Heart right ventricle (tissue), 16 donors: ENCODE results near the gene SLC10A3. TPM values are rescaled to one million over a fixed set of nuclear protein-coding genes. Genes with fewer than 3 reads are reported as not detected.

ENCODE experiments used
- ATAC-seq, 8 donors: fragments of 200-7000 bp; cut with Tn5 transposase; one replicate each; pipeline ENCODE4 v1.9.1; 2020; ENCODE audit warnings: mild to moderate bottlenecking in 8 of 8, moderate library complexity in 8 of 8, moderate number of reproducible peaks in 1 of 8
- DNase-seq, 2 donors: peaks; one replicate each; pipeline ENCODE4 v3.0.0-alpha.2; 2020
- H3K27ac ChIP-seq, 10 donors: fragments of 200-600 bp; sonication (generic) in 2 of 10; one replicate each; pipeline versions ENCODE4 v1.5.0 to v1.8.0; 2020 to 2022; ENCODE audit warnings: mild to moderate bottlenecking in 3 of 10
- H3K27me3 ChIP-seq, 7 donors: fragments of 200-600 bp; one replicate each; pipeline ENCODE4 v1.8.0; 2021 to 2022; ENCODE audit warnings: mild to moderate bottlenecking in 2 of 7
- H3K36me3 ChIP-seq, 9 donors: fragments of 200-600 bp; sonication (generic) in 1 of 9; one replicate each; pipeline versions ENCODE4 v1.5.0 to v1.8.0; 2020 to 2022; ENCODE audit warnings: mild to moderate bottlenecking in 2 of 9
- H3K4me1 ChIP-seq, 9 donors: fragments of 200-600 bp; sonication (generic) in 1 of 9; one replicate each; pipeline versions ENCODE4 v1.5.0 to v1.8.0; 2020 to 2022; ENCODE audit warnings: mild to moderate bottlenecking in 4 of 9
- H3K4me3 ChIP-seq, 10 donors: fragments of 200-600 bp; sonication (generic) in 2 of 10; one replicate each; pipeline versions ENCODE4 v1.5.0 to v1.8.0; 2020 to 2022; ENCODE audit warnings: mild to moderate bottlenecking in 7 of 10, moderate library complexity in 2 of 10
- H3K9me3 ChIP-seq, 11 donors: fragments of 200-600 bp in 10 of 11; sonication (generic) in 2 of 11; one replicate each; pipeline versions ENCODE4 v1.5.0 to v1.8.0; 2013 to 2022; ENCODE audit warnings: mild to moderate bottlenecking in 2 of 11, control low read depth in 1 of 11, moderate library complexity in 1 of 11
- WGBS, 2 donors: extraction: QIAGEN DNeasy Blood & Tissue Kit; methylation state at CpG; one replicate each; pipeline ENCODE4 v1.1.7; 2013; ENCODE audit warnings: inconsistent platforms in 1 of 2; 5-methylcytosine and 5-hydroxymethylcytosine counted together
- intact Hi-C, 10 donors: fragments of 100-400 bp; cut with DNase I; formaldehyde crosslinking; loops; one replicate each; pipeline versions ENCODE4 v1.11.1 to v1.14.2; 2022
- polyA plus RNA-seq, 2 donors: library from polyadenylated mRNA; stranded (reverse); fragments of 200-250 nt; gene quantifications; one replicate each; pipeline ENCODE4 v1.2.3, GENCODE V29; 2013
- total RNA-seq, 10 donors: library from RNA; stranded (reverse); fragmentation: NEBNext Ultra II Directional in 3 of 10; extraction: Animal tissue kit (Norgen Biotek cat#: 25700) in 3 of 10; gene quantifications; one replicate each; pipeline versions ENCODE4 v1.2.1 to v1.2.4, GENCODE V29; 2021 to 2023
- TF ChIP-seq, protein P1 (sequence below), 9 donors: fragments of 200-600 bp; sonication (generic) in 2 of 9; IDR thresholded peaks; one replicate each; pipeline versions ENCODE4 v1.5.0 to v1.8.0; 2021 to 2022; ENCODE audit warnings: antibody characterized with exemption in 9 of 9, mild to moderate bottlenecking in 5 of 9, moderate library complexity in 1 of 9
- donor health status: Arrhythmogenic right ventricular cardiomyopathy.
- donor health status: ischemic (EF 13 %, LVEDD 7.1; RV severe dilation, severe dysfunction).
- donor health status: healthy with polysubstance abuse.
- donor health status: DM: no; HTN: yes; CAD: no.
- donor health status: DM: no; HTN: no; CAD: no.
- donor health status: ischemic (EF 25% LVEDD 6.9; RV normal size, moderate dysfunction).
- donor health status: ischemic (EF 25% LVEDD 5.7; RV mildly dilated, moderate dysfunction).
- donor health status: healthy.
- donor health status: DM: yes; HTN: yes; CAD: no.
- donor health status: Ischemic cardiomyopathy.
- donor health status: ischemic (EF 35%, LVEDD 5.7; RV mildly dilated, moderate dysfunction).
- donor health status: nonischemic (EF 11% LVEDD 7.7; RV severe dilation, severe dysfunction).
- donor health status: DM: yes; HTN: yes; CAD: no.
- donor health status: PGD.
- donor health status: ischemic (EF 29% LVEDD 5.4; RV normal size, mild dysfunction).
- donor health status: nonischemic (EF 23%, LVEDD 6.1; RV moderate dilation, normal function).

Gene SLC10A3
- total and polyA plus RNA-seq, 12 donors = 8.7 to 38.1 (median 12.1) TPM

DNA sequence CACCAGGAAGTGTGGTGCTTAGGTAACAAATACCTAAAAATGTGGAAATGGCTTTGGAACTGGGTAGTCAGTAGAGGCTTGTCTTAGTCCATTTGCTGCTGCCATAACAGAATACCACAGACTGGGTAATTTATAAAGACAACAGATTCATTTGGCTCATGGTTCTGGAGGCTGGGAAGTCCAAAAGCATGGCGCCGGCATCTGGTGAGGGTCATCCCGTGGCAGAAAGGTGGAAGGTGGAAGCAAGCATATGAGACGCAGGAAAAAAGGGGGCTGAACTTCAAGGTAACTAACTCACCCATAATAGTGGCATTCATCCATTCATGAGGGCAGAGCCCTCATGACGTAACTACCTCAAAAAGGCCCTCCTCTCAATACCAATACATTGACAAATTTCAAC, 19.0 kb upstream of the SLC10A3 start:
- TF ChIP-seq, protein P1, sequence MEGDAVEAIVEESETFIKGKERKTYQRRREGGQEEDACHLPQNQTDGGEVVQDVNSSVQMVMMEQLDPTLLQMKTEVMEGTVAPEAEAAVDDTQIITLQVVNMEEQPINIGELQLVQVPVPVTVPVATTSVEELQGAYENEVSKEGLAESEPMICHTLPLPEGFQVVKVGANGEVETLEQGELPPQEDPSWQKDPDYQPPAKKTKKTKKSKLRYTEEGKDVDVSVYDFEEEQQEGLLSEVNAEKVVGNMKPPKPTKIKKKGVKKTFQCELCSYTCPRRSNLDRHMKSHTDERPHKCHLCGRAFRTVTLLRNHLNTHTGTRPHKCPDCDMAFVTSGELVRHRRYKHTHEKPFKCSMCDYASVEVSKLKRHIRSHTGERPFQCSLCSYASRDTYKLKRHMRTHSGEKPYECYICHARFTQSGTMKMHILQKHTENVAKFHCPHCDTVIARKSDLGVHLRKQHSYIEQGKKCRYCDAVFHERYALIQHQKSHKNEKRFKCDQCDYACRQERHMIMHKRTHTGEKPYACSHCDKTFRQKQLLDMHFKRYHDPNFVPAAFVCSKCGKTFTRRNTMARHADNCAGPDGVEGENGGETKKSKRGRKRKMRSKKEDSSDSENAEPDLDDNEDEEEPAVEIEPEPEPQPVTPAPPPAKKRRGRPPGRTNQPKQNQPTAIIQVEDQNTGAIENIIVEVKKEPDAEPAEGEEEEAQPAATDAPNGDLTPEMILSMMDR (IDR thresholded peaks at IDR 0.05) = no peak
- Histone ChIP-seq H3K9me3 (peaks cover 0 to 7% (median 0%) of the 10 kb centered on the region in 11 donors), H3K27ac (no peak overlapping the region), H3K4me3 (no peak overlapping the region), H3K4me1 (peaks cover 0 to 2% (median 0%) of the 10 kb centered on the region in 9 donors), H3K36me3 (peaks cover 0 to 47% (median 0%) of the 10 kb centered on the region in 9 donors), H3K27me3 (no peaks in the 10 kb centered on the region)
- DNase-seq (no peak), ATAC-seq (no peak)
- intact Hi-C loops = no loop called here
- 98% methylated on average over 5 of the region's 5 CpGs for whole genome bisulfite sequencing, 2 donors

DNA sequence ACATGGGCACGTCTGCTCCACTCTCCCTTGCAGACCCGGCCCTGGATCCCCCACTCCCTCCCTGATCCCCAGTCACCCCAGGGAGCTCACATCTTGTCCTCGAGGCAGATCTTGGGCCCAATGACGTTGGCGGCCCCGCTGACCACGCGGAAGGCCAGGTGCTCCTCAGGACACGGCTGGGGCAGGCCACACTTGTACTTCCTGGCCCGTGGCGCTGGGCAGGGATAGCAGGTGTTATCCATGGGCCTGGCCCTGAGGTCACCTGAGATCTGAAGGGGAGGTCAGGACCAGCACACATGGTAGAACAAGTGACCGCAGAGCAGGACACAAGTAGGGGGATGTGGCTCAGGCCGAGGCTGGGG, 17.9 kb upstream of the SLC10A3 start:
- H3K27ac ChIP-seq = no peak overlapping the region
- ATAC-seq = no peak
- intact Hi-C loops = no loop called here
- TF ChIP-seq, protein P1 (IDR thresholded peaks at IDR 0.05) = no peak
- H3K4me1 ChIP-seq = no peaks in the 10 kb centered on the region
- WGBS, 2 donors = 93% methylated on average over 13 of the region's 13 CpGs
- DNase-seq = no peak
- no peak overlapping the region for H3K4me3 ChIP-seq
- peaks cover 0 to 47% (median 0%) of the 10 kb centered on the region in 9 donors for H3K36me3 ChIP-seq
- H3K27me3 ChIP-seq = no peaks in the 10 kb centered on the region
- peaks cover 0 to 7% (median 0%) of the 10 kb centered on the region in 11 donors for H3K9me3 ChIP-seq

DNA sequence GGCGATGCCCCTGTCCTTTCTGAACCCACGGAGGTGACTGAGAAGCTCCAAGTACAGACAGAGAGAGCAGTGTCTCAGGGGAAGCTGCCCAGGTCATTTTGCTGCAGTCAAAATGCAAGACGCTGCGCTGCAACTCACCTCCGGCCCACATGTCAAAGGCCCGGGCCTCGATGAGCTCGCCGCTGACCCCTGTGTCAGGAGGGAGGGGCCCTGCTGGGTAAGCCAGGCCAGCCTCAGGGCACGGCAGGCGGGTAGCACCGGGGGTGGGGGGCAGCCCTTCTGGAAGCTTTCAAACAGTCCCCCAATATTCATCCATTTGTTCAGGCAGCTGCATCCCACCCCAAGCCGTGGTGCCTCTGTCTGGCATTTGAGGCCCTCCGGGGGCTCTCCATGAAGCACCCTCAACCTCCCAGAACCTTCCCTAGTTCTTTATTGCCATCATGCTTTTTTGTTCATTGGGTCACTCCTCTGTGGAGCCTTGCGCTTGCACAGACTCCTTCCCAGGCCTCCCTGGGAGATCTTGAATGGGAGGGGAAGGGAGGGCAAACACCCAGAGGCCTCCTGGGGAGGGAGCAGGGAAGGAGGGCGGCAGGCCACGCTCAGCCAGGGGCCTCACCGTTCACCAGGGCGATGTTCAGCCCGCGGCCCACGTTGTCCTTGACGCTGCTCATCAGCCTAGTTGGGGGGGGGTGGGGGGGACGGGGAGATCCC, 17.4 kb upstream of the SLC10A3 start:
- H3K27me3 ChIP-seq = no peaks in the 10 kb centered on the region
- no peak for DNase-seq
- ATAC-seq = no peak
- no peak overlapping the region for H3K4me3 ChIP-seq
- intact Hi-C loops = no loop called here
- peaks cover 0 to 47% (median 0%) of the 10 kb centered on the region in 9 donors for H3K36me3 ChIP-seq
- WGBS, 2 donors = 84 to 87% methylated on average over 14 to 24 of the region's 24 CpGs
- H3K27ac ChIP-seq = no peak overlapping the region
- H3K9me3 ChIP-seq = peaks cover 0 to 7% (median 0%) of the 10 kb centered on the region in 11 donors
- H3K4me1 ChIP-seq = no peaks in the 10 kb centered on the region
- TF ChIP-seq, protein P1 (IDR thresholded peaks at IDR 0.05) = no peak

DNA sequence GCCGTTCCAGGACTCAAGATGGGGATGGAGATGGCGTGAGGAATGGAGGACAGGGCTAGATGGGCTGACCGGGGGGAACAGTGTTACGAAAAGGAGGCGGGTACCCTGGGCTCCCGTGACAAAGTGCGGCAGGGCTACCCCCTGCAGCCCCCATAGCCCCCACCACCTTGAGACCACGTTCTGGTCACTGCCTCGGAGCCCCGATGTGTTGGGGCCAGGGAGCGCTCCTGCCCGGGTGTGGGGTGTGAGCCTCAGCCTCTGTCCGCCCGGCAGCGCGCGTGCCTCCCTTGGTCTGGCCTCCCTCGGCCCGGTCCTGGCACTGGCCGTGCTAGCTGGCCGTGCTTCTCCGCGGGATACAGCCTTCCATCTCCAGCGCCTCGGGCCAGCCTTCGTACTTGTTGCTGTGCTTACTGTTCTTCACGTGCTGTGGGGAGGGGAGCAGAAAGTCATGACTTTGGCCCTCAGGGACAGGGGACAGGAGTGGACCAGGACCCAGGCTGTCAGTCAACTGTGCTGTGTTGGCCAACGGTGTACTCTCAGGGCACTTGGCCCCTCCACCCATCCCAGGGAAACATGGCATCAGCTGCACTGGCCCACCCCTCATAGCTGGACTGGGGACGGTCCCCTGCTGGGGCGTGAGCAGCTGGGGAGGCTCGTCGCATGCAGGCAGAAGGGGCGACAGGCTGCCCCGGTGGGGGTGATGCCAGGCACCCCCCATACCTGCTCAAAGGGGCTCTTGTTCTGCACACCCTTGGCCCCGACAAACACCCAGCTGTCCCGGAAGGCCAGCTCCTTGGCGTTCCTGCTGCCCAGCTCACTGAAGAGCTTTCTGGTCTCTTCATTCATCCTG, 16.3 kb upstream of the SLC10A3 start:
- Histone ChIP-seq H3K4me3 (no peak overlapping the region), H3K27me3 (no peaks in the 10 kb centered on the region), H3K36me3 (peaks cover 0 to 47% (median 0%) of the 10 kb centered on the region in 9 donors), H3K9me3 (peaks cover 0 to 7% (median 0%) of the 10 kb centered on the region in 11 donors), H3K4me1 (no peaks in the 10 kb centered on the region), H3K27ac (no peak overlapping the region)
- ATAC-seq (peak in 2 of 8 donors; percentile 8 to 11), DNase-seq (no peak)
- 93 to 94% methylated on average over 28 to 34 of the region's 37 CpGs for WGBS, 2 donors
- intact Hi-C loops = no loop called here
- TF ChIP-seq, protein P1 (IDR thresholded peaks at IDR 0.05) = no peak
